Occipital lobe (tissue), 1 donor: ENCODE measurements around the gene OR8B2. TPM values are rescaled to one million over a fixed set of nuclear protein-coding genes. Genes with fewer than 3 reads are reported as not detected.

ENCODE experiments used
- total RNA-seq: library from RNA; depleted of rRNA; stranded (reverse); fragments of >200 nt; gene quantifications from one replicate; pipeline ENCODE4 v1.2.3, GENCODE V29; 2014

Gene OR8B2
- total RNA-seq, 1 donor from 2014 or later: not detected

Other genes with a start within 250 kb of the OR8B2 start
- not detected for gene OR10D3, start 201.2 kb downstream of the OR8B2 start, total RNA-seq
- not detected for gene OR8G1, start 143.4 kb downstream of the OR8B2 start, total RNA-seq
- 0.16 TPM for gene OR8G5, start 128.1 kb downstream of the OR8B2 start, total RNA-seq
- not detected for gene OR8D1, start 70.5 kb downstream of the OR8B2 start, total RNA-seq
- not detected for gene OR8D2, start 64.3 kb downstream of the OR8B2 start, total RNA-seq
- gene OR8B3, start 14.5 kb upstream of the OR8B2 start, total RNA-seq: not detected
- gene OR8B4, start 40.4 kb upstream of the OR8B2 start, total RNA-seq: not detected
- not detected for gene OR8B8, start 61.2 kb upstream of the OR8B2 start, total RNA-seq
- not detected for gene OR8B12, start 159.2 kb upstream of the OR8B2 start, total RNA-seq
- not detected for gene OR8A1, start 185.5 kb upstream of the OR8B2 start, total RNA-seq
- not detected for gene PANX3, start 226.9 kb upstream of the OR8B2 start, total RNA-seq
- gene TBRG1, start 238.4 kb upstream of the OR8B2 start, total RNA-seq: 42.7 TPM